ENCODE results near the gene DENND4A.
"Not testable (repeated sequence)": the region's sequence is repeated elsewhere in the genome, so short reads cannot be mapped to it uniquely, and the experiment has no call there.

DNA sequence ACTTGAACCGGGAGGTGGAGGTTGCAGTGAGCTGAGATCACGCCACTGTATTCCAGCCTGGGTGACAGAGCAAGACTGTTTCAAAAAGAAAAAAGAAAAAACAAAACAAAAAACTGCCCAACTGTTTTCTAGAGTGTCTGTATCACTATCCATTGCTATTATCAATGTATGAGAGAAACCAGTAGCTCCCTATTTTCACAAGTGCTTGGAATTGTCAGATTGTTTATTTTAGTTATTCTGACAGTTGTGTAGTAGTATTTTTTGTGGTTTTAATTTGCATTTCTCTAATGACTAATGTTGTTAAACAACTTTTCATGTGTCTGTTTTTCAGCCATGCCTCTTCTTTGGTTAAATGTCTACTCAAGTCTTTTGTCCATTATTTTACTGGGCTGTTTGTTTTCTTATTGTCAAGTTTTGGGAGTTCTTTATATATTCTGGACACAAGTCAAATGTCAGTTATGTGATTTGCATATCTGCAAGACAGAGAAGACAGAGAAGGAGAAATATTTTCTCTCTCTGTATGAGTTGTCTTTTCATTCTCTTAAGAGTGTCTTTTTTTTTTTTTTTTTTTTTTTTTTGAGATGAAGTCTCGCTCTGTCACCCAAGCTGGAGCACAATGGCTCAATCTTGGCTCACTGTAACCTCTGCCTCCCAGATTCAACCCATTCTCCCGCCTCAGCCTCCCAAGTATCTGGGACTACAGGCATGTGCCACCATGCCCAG lies 19.1 kb upstream of the DENND4A start:
- TF ChIP-seq POLR2A (IDR thresholded peaks at IDR 0.05): not testable (repeated sequence)
- TF ChIP-seq, protein P1, sequence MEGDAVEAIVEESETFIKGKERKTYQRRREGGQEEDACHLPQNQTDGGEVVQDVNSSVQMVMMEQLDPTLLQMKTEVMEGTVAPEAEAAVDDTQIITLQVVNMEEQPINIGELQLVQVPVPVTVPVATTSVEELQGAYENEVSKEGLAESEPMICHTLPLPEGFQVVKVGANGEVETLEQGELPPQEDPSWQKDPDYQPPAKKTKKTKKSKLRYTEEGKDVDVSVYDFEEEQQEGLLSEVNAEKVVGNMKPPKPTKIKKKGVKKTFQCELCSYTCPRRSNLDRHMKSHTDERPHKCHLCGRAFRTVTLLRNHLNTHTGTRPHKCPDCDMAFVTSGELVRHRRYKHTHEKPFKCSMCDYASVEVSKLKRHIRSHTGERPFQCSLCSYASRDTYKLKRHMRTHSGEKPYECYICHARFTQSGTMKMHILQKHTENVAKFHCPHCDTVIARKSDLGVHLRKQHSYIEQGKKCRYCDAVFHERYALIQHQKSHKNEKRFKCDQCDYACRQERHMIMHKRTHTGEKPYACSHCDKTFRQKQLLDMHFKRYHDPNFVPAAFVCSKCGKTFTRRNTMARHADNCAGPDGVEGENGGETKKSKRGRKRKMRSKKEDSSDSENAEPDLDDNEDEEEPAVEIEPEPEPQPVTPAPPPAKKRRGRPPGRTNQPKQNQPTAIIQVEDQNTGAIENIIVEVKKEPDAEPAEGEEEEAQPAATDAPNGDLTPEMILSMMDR (IDR thresholded peaks at IDR 0.05 in 4 of 5, conservative IDR thresholded peaks at IDR 0.05 in 1 of 5): not testable (repeated sequence)
